ENCODE data around the gene CELF6.
"Not testable (repeated sequence)": the region's sequence is repeated elsewhere in the genome, so short reads cannot be mapped to it uniquely, and the experiment has no call there.

Gene CELF6

GRCh38 chr15:72315706-72316370 lies 4.1 kb downstream of the CELF6 start:
- DNase-seq (ENCODE audit: low read depth in 2 of 2): no peak

DNA sequence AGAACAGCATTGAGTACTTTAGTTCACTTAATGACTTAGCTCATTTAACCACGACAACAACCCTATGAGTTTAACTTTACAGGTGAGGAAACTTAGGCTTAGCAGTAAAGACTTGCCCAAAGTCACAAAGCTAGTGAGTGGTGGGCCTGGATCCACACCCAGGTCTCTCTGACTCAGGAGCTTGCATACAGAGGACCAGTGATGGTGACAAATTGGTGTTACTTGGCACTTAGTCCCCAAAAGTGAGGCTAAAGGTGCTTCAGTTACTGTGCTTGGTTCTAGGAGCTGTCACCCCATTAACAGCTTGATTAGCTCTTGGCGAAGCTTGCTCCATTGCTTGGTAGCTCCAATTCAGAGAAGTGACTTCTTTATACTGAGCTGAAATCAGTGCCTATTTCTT lies 6.1 kb downstream of the CELF6 start:
- no peak for DNase-seq (ENCODE audit: low read depth in 2 of 2)

GRCh38 chr15:72313448-72313840 lies 6.5 kb downstream of the CELF6 start:
- no peak for DNase-seq (ENCODE audit: low read depth in 2 of 2)

DNA sequence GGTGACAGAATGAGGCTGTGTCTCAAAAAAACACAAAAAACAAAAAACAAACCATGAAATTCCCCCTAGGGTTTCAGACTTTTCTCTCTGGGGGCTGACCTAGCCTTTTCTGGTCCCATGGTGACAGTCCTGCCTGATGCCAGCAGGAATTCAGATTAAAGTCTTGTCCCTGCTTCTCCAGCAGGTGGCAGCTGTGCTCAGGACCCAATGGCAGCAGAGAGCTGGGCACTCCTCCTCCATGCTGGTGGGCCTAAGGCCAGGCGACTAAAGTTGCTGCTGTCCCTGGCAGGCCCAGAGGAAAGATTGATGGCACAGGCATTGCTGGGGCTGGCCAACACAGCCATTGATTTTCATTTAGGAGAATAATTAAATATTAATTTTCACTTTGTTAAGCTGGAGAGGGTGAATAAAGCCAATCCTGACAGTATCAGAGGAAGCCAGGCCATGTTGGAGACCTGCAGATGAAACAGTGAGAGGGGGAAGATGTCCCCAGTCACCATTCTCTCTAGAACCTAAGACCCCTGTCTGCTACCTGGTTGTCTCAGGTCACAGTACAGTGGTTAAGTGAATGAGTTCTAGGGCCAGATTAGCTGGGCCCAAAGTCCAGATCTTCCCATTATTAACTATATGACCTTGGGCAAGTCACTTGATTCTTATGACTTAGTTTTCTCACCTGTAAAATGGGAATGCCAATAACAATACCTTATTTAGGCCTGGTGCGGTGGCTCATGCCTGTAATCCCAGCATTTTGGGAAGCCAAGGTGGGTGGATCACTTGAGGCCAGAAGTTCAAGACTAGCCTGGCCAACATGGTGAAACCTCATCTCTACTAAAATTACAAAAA lies 7.1 kb downstream of the CELF6 start:
- DNase-seq (ENCODE audit: low read depth in 2 of 2): peak; percentile 24 to 50

GRCh38 chr15:72307026-72307425 lies 12.9 kb downstream of the CELF6 start:
- no peak for DNase-seq (ENCODE audit: low read depth in 2 of 2)

GRCh38 chr15:72306211-72306785 lies 13.7 kb downstream of the CELF6 start:
- DNase-seq (ENCODE audit: low read depth in 2 of 2): no peak

- no peak for DNase-seq (ENCODE audit: low read depth in 2 of 2)
Observed at GRCh38 chr15:72304596-72304995, 15.4 kb downstream of the CELF6 start.

DNA sequence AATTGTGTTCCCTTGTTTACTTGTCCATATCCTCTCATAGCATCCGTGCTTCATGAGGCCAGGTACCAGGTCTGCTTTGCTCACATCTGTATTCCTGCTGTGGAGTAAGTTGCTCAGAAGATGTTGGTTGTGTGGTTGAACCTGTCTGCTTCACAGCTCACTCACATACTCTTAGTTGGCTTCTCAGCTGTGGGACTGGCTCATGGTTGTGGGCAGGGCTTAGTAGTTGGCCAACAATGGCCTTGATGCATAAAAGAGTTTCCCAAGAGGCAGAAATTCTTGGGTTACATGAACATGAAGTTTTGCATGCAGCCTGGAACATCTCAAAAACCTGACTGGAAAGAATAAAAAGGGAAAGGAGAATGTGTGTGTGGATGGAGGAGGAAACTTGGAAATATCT lies 17.0 kb downstream of the CELF6 start:
- DNase-seq (ENCODE audit: low read depth in 2 of 2): no peak

- no peak for DNase-seq (ENCODE audit: low read depth in 2 of 2)
Observed at GRCh38 chr15:72289597-72290325, 30.2 kb downstream of the CELF6 start.

DNA sequence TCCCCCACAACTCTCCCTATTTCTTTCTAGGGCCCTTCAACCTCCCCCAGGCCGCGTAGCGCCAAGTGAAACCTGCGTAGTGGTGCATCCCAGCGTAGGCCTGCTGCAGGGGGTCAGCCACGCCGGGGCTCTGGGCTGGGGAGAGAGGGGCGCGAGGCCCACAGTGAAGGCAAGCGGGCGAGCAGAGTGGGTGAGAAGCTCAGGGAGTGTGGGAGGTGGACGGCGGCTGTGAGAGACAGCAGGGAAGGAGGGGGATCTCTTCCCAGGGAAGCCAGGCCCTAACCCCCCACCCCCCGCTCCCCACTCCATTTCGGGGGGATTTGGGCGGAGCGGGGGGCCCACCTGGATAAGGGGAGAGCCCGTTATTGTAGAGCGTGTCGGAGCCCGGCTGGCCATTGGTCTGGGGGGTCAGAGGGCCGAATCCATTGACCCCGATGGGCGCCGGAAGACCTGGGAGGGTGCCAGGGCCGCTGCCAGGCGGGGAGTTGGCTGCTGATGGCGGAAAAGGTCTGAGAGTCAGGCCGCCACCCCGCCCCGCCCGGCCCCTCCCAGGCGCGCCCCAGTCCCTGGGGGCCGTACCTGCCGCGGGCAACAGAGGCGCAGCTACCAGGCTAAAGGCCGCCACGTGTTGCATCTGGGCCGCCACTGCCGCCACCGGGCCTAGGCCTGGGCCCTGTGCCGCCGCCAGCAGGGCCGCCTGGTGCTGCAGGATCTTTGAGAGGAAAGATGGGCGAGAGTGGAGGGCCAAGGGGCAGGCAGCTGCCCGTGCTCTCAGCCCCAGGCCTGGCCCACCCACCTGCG lies 31.0 kb downstream of the CELF6 start:
- DNase-seq (ENCODE audit: low read depth in 2 of 2): no peak

DNA sequence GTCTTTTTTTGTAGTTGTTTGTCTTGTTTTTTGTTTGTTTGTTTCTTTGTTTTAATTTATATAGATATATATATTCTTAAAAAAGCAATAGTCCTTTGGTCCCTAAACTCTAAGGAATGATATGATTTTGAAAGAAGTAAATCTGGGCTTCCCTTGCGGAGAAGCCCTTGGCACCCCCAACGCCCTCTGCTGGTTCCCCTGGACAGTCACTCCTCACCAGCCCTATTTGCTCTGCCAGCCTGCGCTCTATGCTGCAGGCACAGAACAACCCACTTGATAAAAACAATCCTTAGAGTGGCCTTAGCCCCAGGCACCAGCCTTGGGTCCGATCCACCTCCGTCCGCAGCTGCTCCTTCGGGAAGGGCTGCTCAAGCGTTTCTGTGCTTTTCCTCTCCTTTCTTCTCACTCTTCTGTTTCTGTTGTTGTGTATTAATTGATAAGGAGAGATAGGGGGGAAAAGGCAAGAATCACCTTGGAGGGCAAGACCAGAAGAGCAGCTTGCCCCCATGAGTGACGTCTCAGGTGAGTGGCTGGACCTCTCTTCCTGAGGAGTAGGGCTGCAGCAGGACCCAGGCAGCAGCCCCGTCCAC lies 33.9 kb downstream of the CELF6 start:
- DNase-seq (ENCODE audit: low read depth in 2 of 2): peak; percentile 16 to 48

- DNase-seq (ENCODE audit: low read depth in 2 of 2): no peak
Observed at GRCh38 chr15:72285402-72285801, 34.6 kb downstream of the CELF6 start.

DNA sequence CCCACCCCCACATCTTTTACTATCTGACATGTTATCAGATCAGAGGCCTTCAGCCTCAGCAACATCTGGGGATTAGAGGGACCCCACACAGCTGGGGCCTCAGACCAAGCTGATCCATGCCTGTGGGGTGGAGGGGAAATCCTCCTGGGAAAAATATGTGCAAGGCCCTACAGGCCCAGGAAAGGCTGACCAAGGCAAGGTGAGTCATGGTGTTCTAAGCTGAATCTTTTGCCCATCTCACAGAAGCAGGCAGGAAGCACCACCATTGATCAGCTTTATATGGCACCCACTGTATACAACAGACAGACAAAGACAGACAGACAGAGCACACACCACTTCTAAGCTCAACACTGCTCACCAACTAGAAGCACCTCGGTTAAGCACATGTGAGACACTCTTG lies 35.2 kb downstream of the CELF6 start:
- DNase-seq (ENCODE audit: low read depth in 2 of 2): no peak

GRCh38 chr15:72281713-72282112 lies 38.2 kb downstream of the CELF6 start:
- no peak for DNase-seq (ENCODE audit: low read depth in 2 of 2)

- DNase-seq (ENCODE audit: low read depth in 2 of 2): no peak
Observed at GRCh38 chr15:72280751-72281150, 39.2 kb downstream of the CELF6 start.

GRCh38 chr15:72278737-72279136 lies 41.2 kb downstream of the CELF6 start:
- DNase-seq (ENCODE audit: low read depth in 2 of 2): no peak

GRCh38 chr15:72276326-72276700 lies 43.6 kb downstream of the CELF6 start:
- DNase-seq (ENCODE audit: low read depth in 2 of 2): no peak

DNA sequence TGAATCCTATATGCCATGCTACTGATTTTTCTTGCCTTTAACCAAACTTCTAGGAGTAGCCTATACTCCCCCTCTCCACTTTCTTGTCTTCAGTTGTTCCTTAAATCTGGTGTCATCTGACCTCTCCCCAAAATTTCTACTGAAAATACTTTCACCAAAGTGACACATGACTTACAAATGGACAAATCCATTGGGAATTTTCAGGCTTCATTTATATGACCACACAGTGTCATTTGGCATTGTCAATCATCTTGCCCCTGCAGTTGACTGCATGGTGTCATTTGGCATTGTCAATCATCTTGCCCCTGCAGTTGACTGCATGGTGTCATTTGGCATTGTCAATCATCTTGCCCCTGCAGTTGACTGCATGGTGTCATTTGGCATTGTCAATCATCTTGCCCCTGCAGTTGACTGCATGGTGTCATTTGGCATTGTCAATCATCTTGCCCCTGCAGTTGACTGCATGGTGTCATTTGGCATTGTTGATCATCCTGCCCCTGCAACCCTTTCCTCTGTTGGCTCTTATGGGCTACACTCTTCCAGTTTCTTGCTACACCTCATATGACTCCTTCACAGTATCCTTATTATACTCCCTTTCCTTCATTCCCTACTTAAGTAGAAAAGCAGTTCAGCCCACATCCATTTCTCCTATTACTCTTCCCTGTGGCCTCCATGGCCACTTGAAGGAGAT lies 44.2 kb downstream of the CELF6 start:
- not testable (repeated sequence) for DNase-seq (ENCODE audit: low read depth in 2 of 2)

GRCh38 chr15:72272997-72273352 lies 47.0 kb downstream of the CELF6 start:
- no peak for DNase-seq (ENCODE audit: low read depth in 2 of 2)

GRCh38 chr15:72272213-72272996 lies 47.6 kb downstream of the CELF6 start, which contains the start of gene PARP6:
Gene PARP6 (minus strand): TSS chr15:72272554. CDS start chr15:72267477, 5,077 bp downstream.
- DNase-seq (ENCODE audit: low read depth in 2 of 2): peak; percentile 96 to 97

All from stimulated activated CD4-positive, alpha-beta T cell treated with anti-CD3 and anti-CD28 coated beads, Interleukin-12 subunit alpha, Interleukin-12 subunit beta, amount 100 ng/mL, for 24 hours (primary cell).